HepG2 (cell line): ENCODE data around the gene MFSD12. TPM values are rescaled to one million over a fixed set of nuclear protein-coding genes. Genes with fewer than 3 reads are reported as not detected.

Source experiments
- ATAC-seq: fragments of 200-7000 bp; cut with Tn5 transposase; 3 replicates; pipeline ENCODE4 v1.9.1; 2020; ENCODE audit warnings: mild to moderate bottlenecking, moderate library complexity
- BruUV-seq: library from RNA; stranded (reverse); fragments of 400-500 nt; replicated peaks from 2 replicates; lab custom pipeline; 2021; lab: Mats Ljungman, UMichigan
- CTCF ChIA-PET: fragments of 300-600 bp; formaldehyde crosslinking; extraction: SDS; loops from one replicate; lab custom pipeline; 2021; ENCODE audit warnings: low total read pairs, inconsistent platforms, low intra/inter-chr PET ratio; lab: Yijun Ruan, JAX
- POLR2A ChIA-PET: fragments of 350-600 bp; sonication (Branson Sonifier 250); formaldehyde crosslinking; loops from one replicate; lab custom pipeline; 2020; ENCODE audit warnings: antibody characterized with exemption, inconsistent platforms; lab: Yijun Ruan, JAX
- DNase-seq: peaks from one replicate; pipeline ENCODE4 v3.0.0-alpha.2; 2015; ENCODE audit warnings: low spot score
- FAIRE-seq: peaks from 3 replicates; lab custom pipeline; 2011; peaks lifted over from hg19 to GRCh38; lab: Jason Lieb, UNC
- H2AFZ ChIP-seq: one replicate; pipeline ENCODE4 v1.6.1; 2011; ENCODE audit warnings: low read length, inconsistent platforms
- H3K27ac ChIP-seq: fragments of 300-600 bp; 3 replicates; pipeline ENCODE4 v1.8.0; 2011; ENCODE audit warnings: mixed run types, mild to moderate bottlenecking, mixed read lengths, low read length, inconsistent platforms; ENCODE audit not compliant: insufficient read depth; ENCODE audit errors: extremely low read length
- H3K27me3 ChIP-seq, 2 experiments: fragments of 200-600 bp in 1 of 2; 2 replicates in 1 of 2; 3 replicates in 1 of 2; pipeline versions ENCODE4 v1.6.0 to v1.8.0; 2011; ENCODE audit warnings: low read length in 2 of 2, mild to moderate bottlenecking in 2 of 2, moderate library complexity in 2 of 2, inconsistent platforms in 1 of 2; ENCODE audit not compliant: insufficient read depth in 2 of 2, control insufficient read depth in 1 of 2
- H3K36me3 ChIP-seq, 2 experiments: fragments of 200-600 bp in 1 of 2; replicated peaks in 1 of 2; 2 replicates in 1 of 2; 3 replicates in 1 of 2; pipeline versions ENCODE4 v1.5.1 to v1.8.0; 2011; ENCODE audit warnings: low read length in 2 of 2, inconsistent platforms in 1 of 2; ENCODE audit not compliant: insufficient read depth in 2 of 2, control insufficient read depth in 1 of 2
- H3K4me1 ChIP-seq: 2 replicates; pipeline ENCODE4 v1.5.1; 2012; ENCODE audit warnings: low read length, inconsistent platforms; ENCODE audit not compliant: insufficient read depth
- H3K4me2 ChIP-seq: 2 replicates; pipeline ENCODE4 v1.6.0; 2011; ENCODE audit warnings: low read depth, low read length, inconsistent platforms
- H3K4me3 ChIP-seq, 3 experiments: fragments of 200-600 bp in 1 of 3; sonication (generic), shearing (Covaris generic) in 1 of 3; replicated peaks in 1 of 3; 2 replicates each; pipeline ENCODE4 v1.5.1; 2011 to 2016; ENCODE audit warnings: low read length in 3 of 3, inconsistent platforms in 2 of 3, low read depth in 2 of 3, mild to moderate bottlenecking in 2 of 3, control low read depth in 1 of 3, mixed read lengths in 1 of 3; ENCODE audit not compliant: insufficient read depth in 1 of 3
- H3K79me2 ChIP-seq: one replicate; pipeline ENCODE4 v1.6.1; 2011; ENCODE audit warnings: low read length, inconsistent platforms; ENCODE audit not compliant: insufficient read depth
- H3K9ac ChIP-seq: 2 replicates; pipeline ENCODE4 v1.6.0; 2011; ENCODE audit warnings: mild to moderate bottlenecking, low read depth, low read length, inconsistent platforms; ENCODE audit not compliant: insufficient read depth
- H3K9me3 ChIP-seq: 2 replicates; pipeline ENCODE4 v1.5.1; 2012; ENCODE audit warnings: mild to moderate bottlenecking, low read length
- H4K20me1 ChIP-seq: 2 replicates; pipeline ENCODE4 v1.6.0; 2011; ENCODE audit warnings: inconsistent platforms, mild to moderate bottlenecking, low read length, moderate library complexity; ENCODE audit not compliant: insufficient read depth
- EP300 ChIP-seq, 3 experiments: sonication (generic) in 1 of 3; formaldehyde crosslinking in 1 of 3; IDR thresholded peaks; 2 replicates each; pipeline versions ENCODE4 v1.5.1 to v1.6.1; 2011 to 2020; ENCODE audit warnings: low read depth in 2 of 3, low read length in 2 of 3, borderline replicate concordance in 1 of 3, improper control_type of control experiment in 1 of 3, mild to moderate bottlenecking in 1 of 3, missing genetic modification reagents in 1 of 3, moderate library complexity in 1 of 3
- MYC ChIP-seq: sonication (generic); formaldehyde crosslinking; IDR thresholded peaks from 2 replicates; pipeline ENCODE4 v1.9.0; 2021; ENCODE audit warnings: missing genetic modification reagents, borderline replicate concordance
- NONO ChIP-seq, 2 experiments: fragments of 450-650 bp in 1 of 2; sonication (generic) in 1 of 2; formaldehyde crosslinking in 1 of 2; IDR thresholded peaks in 1 of 2; conservative IDR thresholded peaks in 1 of 2; 2 replicates each; pipeline versions ENCODE4 v1.6.1 to v1.8.0; 2017 to 2022; ENCODE audit warnings: mild to moderate bottlenecking in 1 of 2, missing genetic modification reagents in 1 of 2, moderate library complexity in 1 of 2
- REL ChIP-seq: sonication (generic); formaldehyde crosslinking; conservative IDR thresholded peaks from 2 replicates; pipeline ENCODE4 v1.8.0; 2022; ENCODE audit warnings: mild to moderate bottlenecking, missing genetic modification reagents, moderate library complexity
- ZFYVE20 ChIP-seq: sonication (generic); formaldehyde crosslinking; IDR thresholded peaks from 2 replicates; pipeline ENCODE4 v1.8.0; 2023; ENCODE audit warnings: low read depth, mild to moderate bottlenecking, moderate library complexity, missing genetic modification reagents, borderline replicate concordance
- ZNF761 ChIP-seq: sonication (generic); formaldehyde crosslinking; conservative IDR thresholded peaks from 2 replicates; pipeline ENCODE4 v1.4.0; 2020; ENCODE audit warnings: mild to moderate bottlenecking, missing genetic modification reagents
- WGBS: methylation state at CpG from one replicate; pipeline ENCODE4 v1.1.6; 2017; ENCODE audit warnings: low lambda C conversion rate; 5-methylcytosine and 5-hydroxymethylcytosine counted together
- in situ Hi-C: cut with HindIII; loops from 2 replicates; pipeline ENCODE4 v1.10.0; 2017; ENCODE audit warnings: low pct_unique_long_range_greater_than_20kb; ENCODE audit not compliant: extremely low pct_ligation_motif_present
- intact Hi-C: fragments of 100-400 bp; cut with micrococcal nuclease; formaldehyde crosslinking; loops from one replicate; pipeline ENCODE4 v1.10.0; 2022; ENCODE audit not compliant: unreplicated experiment
- polyA plus RNA-seq, 8 experiments: library from polyadenylated mRNA; depleted of rRNA in 3 of 8; stranded (reverse) in 7 of 8; unstranded in 1 of 8; fragments of >200 nt; fragmentation: Illumina TruSeq in 4 of 8; extraction: Trizol in 4 of 8; gene quantifications; 2 replicates each; pipeline versions ENCODE4 v1.2.1 to v1.2.3, GENCODE V29; 2011 to 2016; ENCODE audit warnings: low read depth in 4 of 8, missing spikeins in 1 of 8, mixed read lengths in 1 of 8; ENCODE audit not compliant: insufficient read depth in 1 of 8
- total RNA-seq, 5 experiments: library from RNA; depleted of rRNA; stranded (reverse); fragments of >200 nt; fragmentation: Illumina TruSeq; extraction: Trizol; gene quantifications; 2 replicates each; pipeline ENCODE4 v1.2.3, GENCODE V29; 2016; ENCODE audit warnings: low read depth in 1 of 5
- TF ChIP-seq, protein P1 (sequence below): sonication (generic); formaldehyde crosslinking; IDR thresholded peaks from 2 replicates; pipeline ENCODE4 v1.8.0; 2022; ENCODE audit warnings: missing genetic modification reagents, mild to moderate bottlenecking, borderline replicate concordance

MFSD12 gene
- total and polyA plus RNA-seq, 2 of the 13 experiments (the other 11 are each of a cell fraction or from before 2014, with no cell fraction given), result 27.2 to 29.1 TPM

- TF ChIP-seq EP300 (IDR thresholded peaks at IDR 0.05; ENCODE audit: low read depth in 2 of 2, low read length in 2 of 2), result no peak
- TF ChIP-seq EP300 (CRISPR knock-in tag; IDR thresholded peaks at IDR 0.05; ENCODE audit: borderline replicate concordance), result no peak
- TF ChIP-seq, protein P1, sequence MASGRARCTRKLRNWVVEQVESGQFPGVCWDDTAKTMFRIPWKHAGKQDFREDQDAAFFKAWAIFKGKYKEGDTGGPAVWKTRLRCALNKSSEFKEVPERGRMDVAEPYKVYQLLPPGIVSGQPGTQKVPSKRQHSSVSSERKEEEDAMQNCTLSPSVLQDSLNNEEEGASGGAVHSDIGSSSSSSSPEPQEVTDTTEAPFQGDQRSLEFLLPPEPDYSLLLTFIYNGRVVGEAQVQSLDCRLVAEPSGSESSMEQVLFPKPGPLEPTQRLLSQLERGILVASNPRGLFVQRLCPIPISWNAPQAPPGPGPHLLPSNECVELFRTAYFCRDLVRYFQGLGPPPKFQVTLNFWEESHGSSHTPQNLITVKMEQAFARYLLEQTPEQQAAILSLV, result no peak
- 0 out of 2 replicates have a peak, but pooled peaks have one; percentile 7 for TF ChIP-seq MYC (CRISPR knock-in tag)
- no peak for TF ChIP-seq ZNF761 (CRISPR knock-in tag)
- no peak for TF ChIP-seq NONO (IDR thresholded peaks at IDR 0.05)
- no peak for TF ChIP-seq NONO (CRISPR knock-in tag; conservative IDR thresholded peaks at IDR 0.05)
- no peak for TF ChIP-seq REL (CRISPR knock-in tag)
Measured at GRCh38 chr19:3599776-3600187, 42.4 kb upstream of the MFSD12 start (continued).

GRCh38 chr19:3595521-3596061 lies 38.2 kb upstream of the MFSD12 start:
- Histone ChIP-seq H3K27me3 (peaks cover 3 to 16% of the 10 kb centered on the region in 2 experiments; a peak in 3 of 5 replicates), H3K9ac (no peak overlapping the region), H3K36me3 (no peaks in the 10 kb centered on the region), H3K27ac (no peak overlapping the region), H3K4me3 (no peak overlapping the region), H3K9me3 (no peaks in the 10 kb centered on the region), H2AFZ (no peak overlapping the region), H3K4me2 (no peak overlapping the region), H4K20me1 (no peaks in the 10 kb centered on the region), H3K79me2 (no peaks in the 10 kb centered on the region)
- ATAC-seq (no peak), FAIRE-seq (no peak), DNase-seq (no peak)
- in situ Hi-C loops (no loop called here), intact Hi-C loops (no loop called here)
- BruUV-seq, result no TSS peak
- ChIA-PET POLR2A (interaction anchor here (0.6 kb wide), 1 partner anchor 500 kb away, joined by 3 read pairs; no protein-coding TSS in a partner anchor), CTCF (no interaction called here)
- WGBS, result 53% methylated on average over 21 of the region's 34 CpGs
- no peak for TF ChIP-seq ZFYVE20 (CRISPR knock-in tag)
- TF ChIP-seq, all 625 proteins: peak for 0
- H3K4me1 ChIP-seq, result no peaks in the 10 kb centered on the region; the same call in 1 of the 2 replicates
